Subcutaneous adipose tissue (tissue), 4 donors: Measurements from ENCODE around the gene GPRC5A. TPM values are rescaled to one million over a fixed set of nuclear protein-coding genes. Genes with fewer than 3 reads are reported as not detected.

Source experiments
- total RNA-seq, 4 donors: library from RNA; depleted of rRNA; stranded (reverse); fragments of >200 nt; gene quantifications; one replicate each; pipeline ENCODE4 v1.1.0, GENCODE V29; 2016
- TF ChIP-seq, protein P1 (sequence below): fragments of 450-650 bp; IDR thresholded peaks from one replicate; pipeline ENCODE4 v1.5.1; 2016; ENCODE audit warnings: low read depth, mild to moderate bottlenecking, control low read depth, antibody characterized with exemption, moderate library complexity

Gene GPRC5A
- total RNA-seq, 4 donors from 2014 or later: 2.7 to 15.7 (median 5.2) TPM

DNA sequence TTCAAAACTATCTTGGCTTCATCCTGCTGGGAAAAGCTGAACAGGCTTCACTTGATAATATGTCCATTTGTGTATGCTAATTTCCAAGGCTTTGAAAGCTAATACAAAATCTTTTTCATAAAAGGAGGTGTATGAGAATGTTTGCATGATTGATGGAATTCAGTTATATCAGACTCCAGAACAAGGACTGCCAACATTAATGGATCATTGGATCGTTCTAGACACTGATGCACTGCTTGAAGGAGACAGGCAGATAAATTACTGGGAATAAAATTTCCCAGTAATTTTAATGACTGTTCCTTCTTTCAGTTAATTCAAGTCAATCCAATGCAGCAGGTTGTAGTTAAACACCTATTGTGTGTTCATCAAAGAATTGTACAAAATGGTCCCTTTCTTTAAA lies 60.1 kb downstream of the GPRC5A start:
- TF ChIP-seq, protein P1, sequence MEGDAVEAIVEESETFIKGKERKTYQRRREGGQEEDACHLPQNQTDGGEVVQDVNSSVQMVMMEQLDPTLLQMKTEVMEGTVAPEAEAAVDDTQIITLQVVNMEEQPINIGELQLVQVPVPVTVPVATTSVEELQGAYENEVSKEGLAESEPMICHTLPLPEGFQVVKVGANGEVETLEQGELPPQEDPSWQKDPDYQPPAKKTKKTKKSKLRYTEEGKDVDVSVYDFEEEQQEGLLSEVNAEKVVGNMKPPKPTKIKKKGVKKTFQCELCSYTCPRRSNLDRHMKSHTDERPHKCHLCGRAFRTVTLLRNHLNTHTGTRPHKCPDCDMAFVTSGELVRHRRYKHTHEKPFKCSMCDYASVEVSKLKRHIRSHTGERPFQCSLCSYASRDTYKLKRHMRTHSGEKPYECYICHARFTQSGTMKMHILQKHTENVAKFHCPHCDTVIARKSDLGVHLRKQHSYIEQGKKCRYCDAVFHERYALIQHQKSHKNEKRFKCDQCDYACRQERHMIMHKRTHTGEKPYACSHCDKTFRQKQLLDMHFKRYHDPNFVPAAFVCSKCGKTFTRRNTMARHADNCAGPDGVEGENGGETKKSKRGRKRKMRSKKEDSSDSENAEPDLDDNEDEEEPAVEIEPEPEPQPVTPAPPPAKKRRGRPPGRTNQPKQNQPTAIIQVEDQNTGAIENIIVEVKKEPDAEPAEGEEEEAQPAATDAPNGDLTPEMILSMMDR: no peak

DNA sequence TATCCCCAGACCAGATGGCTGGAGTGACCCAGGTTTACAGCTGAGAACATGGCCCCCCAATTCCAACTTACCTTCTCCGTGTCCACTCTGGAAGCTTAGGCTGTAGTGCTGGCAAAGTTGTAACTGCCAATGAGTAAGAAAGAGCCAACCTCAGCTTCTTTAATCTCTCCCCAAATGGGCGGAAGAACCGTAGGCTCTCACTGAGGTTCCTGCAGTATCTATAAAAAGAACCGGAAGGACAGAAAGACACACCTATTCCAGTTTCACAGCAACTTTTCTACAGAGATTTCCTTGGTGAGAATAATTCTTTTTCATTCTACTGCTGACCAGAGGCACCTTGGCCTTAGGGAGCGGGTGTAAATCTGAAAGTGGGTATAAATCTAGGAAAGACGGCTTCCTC lies 60.7 kb downstream of the GPRC5A start, which contains the start of gene GPRC5D:
TSS of gene GPRC5D (minus strand) at position 135 of the 400 bp plus-strand sequence. CDS start 1,786 bp downstream, outside the sequence.
- TF ChIP-seq, protein P1: no peak

DNA sequence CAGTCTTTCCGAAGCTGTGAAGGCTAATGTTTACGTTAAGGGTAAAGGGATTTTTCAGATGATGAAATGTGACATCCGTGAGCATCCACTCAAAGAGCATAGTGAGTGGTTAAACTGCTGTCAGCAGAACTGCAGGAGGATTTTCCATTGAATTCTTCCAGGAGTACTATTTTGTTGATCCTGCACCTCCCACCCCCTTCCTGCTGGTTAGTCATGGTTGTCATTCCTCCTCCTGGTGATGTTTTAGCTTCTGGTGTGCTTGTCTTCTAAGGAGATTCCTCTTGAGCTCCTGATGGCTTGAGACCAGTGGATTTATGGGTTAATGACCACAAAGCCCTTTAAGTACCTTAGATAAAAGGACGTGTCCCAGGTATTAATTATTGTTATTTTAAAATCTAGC lies 63.0 kb downstream of the GPRC5A start:
- TF ChIP-seq, protein P1: no peak

DNA sequence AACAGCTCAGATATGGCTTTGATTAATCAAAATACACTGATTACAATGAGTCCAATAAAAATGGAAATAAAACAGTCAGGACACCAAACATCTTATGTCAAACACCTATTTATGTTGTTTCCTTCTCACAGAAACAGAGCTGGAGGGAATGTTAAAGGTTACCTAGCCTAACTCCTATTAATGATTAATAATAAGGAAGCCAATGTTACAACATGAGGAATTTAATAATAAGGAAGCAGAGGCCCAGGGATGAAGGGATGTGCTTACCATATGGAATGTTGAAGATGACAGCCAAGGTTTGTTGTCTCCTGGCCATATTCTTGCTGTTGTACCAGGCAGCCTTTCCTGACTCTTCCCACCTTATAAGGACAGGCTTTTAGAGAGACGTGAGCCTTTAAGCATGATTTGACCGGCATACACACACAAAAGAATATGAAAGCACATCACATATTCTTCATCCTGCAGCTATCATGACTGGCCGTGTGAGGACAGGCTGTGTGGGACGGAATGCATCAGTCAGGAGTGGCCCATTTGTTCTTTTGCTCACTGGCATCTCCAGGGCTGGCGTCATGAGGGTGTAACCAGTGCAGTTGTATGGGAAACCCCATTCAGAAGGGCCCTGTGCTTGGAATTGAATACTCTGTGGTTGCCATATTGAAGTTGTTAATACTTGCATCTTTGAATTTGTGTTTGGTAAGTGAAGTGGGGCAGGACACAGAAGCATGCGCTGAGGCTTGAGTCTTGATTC lies 63.7 kb downstream of the GPRC5A start:
- TF ChIP-seq, protein P1: no peak

DNA sequence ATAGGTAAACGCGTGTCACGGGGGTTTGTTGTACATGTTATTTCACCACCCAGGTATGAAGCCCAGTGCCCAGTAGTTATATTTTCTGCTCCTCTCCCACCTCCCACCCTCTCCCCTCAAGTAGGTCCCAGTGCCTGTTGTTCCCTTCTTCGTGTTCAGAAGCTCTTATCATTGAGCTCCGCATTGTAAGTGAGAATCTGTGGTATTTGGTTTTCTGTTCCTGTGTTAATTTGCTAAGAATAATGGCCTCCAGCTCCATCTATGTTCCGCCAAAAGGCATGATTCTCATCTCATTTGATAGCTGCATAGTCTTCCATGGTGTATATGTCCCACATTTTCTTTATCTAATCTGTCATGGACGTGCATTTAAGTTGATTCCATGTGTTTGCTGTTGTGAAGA lies 67.5 kb downstream of the GPRC5A start:
- TF ChIP-seq, protein P1: no peak

DNA sequence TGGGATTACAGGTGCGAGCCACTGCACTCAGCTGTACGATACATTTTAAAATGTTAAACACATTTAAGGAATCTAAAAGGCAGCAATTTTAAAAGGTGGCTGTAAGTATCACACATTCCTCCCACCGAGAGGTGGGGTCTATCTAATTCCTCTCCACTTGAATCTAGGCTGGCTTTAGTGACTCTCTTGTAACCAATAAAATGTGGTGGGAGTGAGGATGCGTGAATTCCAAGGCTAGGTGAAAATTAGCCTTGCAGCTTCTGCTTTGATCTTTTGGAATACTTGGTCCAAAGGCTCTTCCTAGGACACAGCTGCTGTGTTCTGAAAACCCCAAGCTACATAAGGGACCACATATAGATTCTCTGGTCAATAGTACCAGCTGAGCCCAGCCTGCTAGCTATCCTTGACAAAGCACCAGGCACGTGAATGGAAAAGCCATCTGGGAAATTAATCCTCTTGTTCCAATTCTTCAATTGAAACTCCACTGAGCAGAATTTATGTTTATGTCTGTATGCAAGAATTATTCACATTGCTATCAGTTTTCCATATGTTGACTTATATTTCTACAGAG lies 69.4 kb downstream of the GPRC5A start:
- TF ChIP-seq, protein P1: no peak

DNA sequence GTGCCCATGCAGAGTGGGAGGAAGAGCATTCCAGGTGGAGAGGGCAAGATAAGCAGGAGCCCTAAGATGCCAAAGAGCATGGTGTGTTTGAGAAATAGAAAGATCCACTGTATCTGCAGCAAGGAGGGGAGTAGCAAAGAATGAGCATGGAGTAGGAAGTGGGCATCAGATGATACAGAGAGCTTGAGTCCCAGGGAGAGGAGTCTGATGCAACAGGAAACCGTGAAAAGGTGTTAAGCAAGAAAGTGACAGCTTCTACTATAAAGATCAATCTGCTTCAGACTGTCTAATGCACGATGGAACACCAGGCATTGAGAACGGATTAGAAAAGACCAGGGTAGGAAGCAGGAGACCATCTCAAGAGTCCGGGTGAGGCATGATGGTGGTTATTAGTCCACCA lies 72.9 kb downstream of the GPRC5A start:
- TF ChIP-seq, protein P1: no peak
